Skeletal muscle cell (primary cell): ENCODE data around the gene ITGB7.

ENCODE experiments used
- DNase-seq: peaks from one replicate; pipeline ENCODE4 v3.0.0-alpha.2; 2010; ENCODE audit warnings: low read depth
- H3K4me3 ChIP-seq: 2 replicates; pipeline ENCODE4 v1.5.1; 2011; ENCODE audit warnings: low read depth, mild to moderate bottlenecking, control low read depth, low read length, moderate library complexity

ITGB7 gene

DNA sequence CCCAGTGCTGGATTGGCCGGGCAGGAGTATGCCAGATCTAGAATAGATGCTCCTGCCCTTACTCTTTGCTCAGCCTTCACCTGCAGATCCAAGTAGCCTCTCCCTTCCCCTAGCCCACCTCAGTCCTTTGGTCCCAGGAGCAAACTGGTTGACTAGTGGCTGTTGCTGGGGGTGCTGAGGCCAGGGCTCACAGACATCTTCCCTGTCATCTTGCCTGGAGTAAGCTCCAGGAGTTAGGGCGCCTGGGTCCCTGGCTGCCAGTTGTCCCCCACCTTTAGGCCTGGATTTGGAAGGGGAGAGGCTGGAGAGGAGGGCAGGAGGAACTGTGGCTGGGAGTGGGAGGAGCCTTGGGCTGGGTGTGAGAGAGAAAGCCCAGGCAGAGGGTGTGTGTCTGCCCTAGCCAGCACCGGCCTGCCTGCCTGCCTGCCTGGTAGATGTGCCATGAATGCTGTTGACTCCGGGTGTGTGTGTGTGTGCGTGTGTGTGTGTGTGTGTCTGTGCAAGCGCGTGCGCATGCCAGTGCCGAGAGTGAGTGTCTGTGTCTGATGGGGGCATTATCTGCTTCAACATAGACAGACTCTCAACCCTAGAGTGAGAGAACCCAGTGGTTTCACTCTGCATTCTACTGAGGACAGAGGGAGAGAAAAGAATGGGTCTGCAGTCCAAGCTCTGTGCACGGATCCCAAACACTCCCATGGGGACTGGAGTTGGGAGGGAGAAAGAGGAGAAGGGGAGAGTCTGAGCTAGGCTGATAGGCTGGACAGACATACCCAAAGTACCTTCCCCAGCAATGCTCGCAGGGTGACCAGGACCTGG, 25.8 kb upstream of the ITGB7 start:
- no peak for DNase-seq
- peak overlapping the region; percentile 49 for H3K4me3 ChIP-seq

DNA sequence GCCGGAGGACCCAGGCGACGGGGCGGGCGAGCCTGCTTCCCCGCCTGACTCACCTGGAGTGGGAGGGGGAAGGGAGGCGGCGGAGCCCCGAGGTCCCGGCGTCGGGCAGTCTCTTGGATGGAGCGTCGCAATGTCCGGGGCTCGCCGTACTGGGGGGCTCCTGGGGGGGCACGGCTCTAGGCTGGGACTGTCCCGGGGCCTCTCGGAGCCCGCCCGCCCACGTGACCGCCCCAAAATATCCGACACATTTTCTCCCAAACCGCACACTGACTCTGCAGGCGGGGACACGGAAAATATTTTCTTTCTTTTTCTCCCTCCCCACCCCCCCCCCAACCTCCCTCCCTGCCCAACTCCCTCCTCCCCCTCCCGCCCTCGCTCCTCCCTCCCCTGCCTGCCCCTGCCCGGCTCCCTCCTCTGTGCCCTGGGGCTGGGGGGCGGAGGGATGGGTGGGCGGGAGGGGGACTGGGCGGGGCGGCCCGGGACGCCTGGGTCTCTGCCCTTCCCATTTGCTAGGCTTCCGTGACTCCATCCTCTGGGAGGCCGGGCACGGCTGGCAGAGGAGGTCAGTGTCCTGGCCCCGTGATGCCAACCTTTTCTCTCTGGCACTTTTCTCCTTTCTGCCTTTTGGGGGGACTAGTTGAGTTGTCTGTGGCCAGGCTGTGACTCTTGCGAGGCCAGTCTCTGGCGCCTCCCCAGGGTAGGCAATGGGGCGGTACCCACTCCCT, 25.0 kb upstream of the ITGB7 start, which contains the start of gene RARG:
RARG (minus strand) TSS at position 289 of the 725 bp plus-strand sequence. CDS start 4,664 bp downstream, outside the sequence.
- DNase-seq, result no peak
- peak within 1 kb of the TSS; percentile 57 for H3K4me3 ChIP-seq

DNA sequence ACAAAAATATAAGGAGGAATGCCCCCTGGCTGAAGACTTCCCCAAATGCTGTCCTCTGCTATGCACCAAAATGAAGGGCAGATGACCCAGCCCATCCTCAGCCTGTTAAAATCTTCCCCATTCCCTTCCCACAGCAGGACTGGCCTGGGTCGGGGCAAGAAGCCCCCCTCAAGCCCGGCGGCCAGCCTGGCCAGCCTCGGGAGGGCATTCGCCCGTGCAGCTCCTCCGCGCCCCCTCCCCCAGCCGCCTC, 24.5 kb upstream of the ITGB7 start:
- DNase-seq, result no peak
- peak overlapping the region; percentile 57 for H3K4me3 ChIP-seq

DNA sequence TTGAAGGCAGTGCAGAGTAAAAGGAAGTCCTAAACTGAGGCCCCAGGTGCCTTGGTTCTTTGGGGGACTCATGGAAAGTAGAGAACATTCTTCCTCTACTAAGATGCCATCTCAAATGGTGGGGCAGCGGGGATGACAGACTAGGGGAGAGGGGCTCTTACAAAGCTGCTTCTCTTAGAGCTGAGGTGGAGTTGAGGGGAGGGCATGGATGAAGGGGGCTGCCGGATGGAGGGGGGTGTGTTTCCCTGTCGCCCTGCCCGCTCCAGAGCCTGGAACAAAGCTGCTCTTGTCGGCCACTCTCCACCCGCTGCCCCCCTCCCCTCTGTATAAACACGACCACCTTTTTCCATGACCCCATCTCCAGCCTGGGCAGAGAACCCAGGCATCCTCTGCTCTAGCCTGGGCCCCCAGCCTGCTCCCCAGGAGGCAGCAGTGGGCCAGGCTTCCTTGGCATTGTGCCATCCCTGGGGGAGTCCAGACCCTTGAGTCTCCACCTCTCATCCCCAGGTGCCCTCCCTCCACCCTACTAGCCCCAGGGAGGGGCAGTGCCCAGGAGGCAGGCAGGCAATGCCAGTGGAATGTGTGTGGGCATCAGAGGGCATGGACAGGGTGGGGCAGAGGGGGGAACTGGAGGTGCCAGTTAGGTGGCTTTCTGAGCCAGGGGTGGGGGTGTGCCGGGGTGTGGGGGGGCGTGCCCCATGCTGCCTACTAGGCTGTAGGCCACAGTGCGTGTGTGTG, 23.2 kb upstream of the ITGB7 start:
- H3K4me3 ChIP-seq, result no peak overlapping the region
- no peak for DNase-seq

DNA sequence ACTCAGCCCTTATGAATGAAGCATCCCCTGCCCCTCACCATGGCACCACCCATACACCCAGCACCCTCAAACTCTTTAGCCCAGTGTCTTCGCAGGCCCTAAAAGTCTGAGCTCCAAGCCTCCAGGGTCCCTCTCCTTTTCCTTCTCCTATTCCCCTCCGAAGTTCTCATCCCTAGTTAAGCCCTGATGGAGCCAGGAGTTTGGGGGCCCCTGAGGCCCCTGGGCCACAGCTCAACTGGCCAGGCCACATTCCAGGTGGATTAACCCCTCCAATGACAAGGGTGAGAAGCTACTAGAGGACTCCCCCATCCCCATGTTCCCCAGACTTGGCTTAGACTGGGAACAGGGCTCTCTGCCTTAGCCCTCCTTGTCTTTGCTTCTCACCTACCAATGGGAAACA, 22.4 kb upstream of the ITGB7 start:
- no peak overlapping the region for H3K4me3 ChIP-seq
- no peak for DNase-seq

DNA sequence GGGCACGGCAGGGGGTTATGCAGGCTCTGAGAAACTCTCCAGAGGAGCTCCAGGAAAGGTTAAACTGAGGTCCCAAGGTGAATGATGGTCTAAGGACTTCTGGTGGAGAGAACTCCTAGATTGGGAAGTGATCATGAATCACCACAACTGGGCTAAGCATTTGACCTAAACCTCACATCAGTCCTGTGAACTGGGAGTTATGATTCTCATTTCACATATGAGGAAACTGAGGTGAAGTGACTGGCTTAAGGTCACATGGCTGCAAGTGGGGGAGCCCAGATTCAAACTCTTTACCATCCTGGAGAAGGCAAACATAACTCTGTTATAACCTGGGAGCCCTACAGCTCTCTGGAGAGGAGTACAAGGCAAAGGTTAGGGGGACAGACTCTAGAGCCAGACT, 20.8 kb upstream of the ITGB7 start:
- no peak overlapping the region for H3K4me3 ChIP-seq
- DNase-seq, result no peak

DNA sequence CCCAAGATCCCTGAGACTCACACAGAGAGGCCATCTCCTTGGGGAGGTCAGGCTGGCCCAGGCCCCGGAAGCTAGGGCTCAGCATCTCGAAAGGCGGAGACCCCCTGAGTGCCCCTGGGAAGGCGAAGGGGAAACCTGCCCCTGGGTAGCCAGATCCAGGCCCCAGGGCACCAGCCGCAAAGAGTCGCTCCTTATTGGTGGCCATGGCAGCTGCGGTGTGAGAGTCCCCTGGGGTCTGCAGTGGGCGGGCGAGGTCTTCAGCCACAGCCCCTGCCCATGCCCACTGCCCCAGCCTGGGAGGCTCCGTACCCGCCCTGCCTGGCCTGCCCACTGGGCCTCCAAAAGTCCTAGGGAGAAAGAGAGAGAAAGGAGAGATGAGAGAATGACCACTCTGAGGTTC, 20.3 kb upstream of the ITGB7 start:
- DNase-seq, result no peak
- H3K4me3 ChIP-seq, result no peak overlapping the region

DNA sequence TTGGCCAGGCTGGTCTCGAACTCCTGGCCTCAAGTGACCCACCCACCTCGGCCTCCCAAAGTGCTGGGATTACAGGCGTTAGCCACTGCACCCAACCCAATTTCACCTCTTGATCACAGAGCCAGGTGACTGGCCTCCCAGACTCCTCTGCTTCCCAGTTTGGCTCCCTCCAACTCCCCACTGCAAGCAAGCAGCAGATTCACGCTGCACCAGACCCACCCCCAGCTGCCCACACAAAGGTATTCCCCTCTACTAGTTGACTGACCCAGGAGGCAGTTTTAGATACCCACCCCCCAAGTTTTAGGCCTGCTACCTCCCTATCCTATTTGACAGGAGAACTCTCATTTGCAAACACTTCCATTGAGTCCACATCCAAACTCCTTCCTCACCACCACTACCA, 19.8 kb upstream of the ITGB7 start:
- H3K4me3 ChIP-seq, result no peak overlapping the region

DNA sequence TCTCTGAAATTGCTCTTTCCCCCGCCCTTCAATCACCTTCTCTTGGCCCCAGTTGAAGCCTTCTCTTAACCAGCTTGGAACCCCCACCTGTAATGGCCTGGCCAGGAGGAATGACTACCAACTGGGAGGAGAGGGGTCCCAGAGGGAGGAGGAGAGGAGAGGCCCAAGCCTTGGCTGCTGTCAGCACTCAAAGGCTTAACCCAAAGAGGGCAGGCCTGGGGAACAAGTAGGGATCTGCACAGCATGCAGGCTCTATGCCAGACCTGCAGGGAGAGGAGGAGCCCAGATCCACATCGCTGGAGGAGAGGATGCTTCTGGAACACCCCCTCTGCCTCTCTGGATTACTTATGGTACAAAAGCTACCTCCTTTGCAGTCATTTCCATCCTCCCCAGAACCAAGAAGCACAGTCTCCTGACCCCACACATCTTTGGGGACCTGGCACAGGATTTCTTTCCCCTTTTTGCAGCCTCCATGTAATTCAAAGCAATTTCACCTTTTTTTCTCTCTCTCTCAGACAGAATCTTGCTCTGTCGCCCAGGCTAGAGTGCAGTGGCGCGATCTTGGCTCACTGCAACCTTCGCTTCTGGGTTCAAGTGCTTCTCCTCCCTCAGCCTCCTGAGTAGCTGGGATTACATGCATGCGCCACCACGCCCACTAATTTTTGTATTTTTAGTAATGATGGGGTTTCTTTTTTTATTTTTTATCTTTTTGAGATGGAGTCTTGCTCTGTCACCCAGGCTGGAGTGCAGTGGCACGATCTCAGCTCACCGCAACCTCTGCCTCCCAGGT, 18.8 kb upstream of the ITGB7 start:
- H3K4me3 ChIP-seq, result no peak overlapping the region
- no peak for DNase-seq

More for the DNA sequence above, 19.8 kb upstream of the ITGB7 start:
- no peak for DNase-seq

DNA sequence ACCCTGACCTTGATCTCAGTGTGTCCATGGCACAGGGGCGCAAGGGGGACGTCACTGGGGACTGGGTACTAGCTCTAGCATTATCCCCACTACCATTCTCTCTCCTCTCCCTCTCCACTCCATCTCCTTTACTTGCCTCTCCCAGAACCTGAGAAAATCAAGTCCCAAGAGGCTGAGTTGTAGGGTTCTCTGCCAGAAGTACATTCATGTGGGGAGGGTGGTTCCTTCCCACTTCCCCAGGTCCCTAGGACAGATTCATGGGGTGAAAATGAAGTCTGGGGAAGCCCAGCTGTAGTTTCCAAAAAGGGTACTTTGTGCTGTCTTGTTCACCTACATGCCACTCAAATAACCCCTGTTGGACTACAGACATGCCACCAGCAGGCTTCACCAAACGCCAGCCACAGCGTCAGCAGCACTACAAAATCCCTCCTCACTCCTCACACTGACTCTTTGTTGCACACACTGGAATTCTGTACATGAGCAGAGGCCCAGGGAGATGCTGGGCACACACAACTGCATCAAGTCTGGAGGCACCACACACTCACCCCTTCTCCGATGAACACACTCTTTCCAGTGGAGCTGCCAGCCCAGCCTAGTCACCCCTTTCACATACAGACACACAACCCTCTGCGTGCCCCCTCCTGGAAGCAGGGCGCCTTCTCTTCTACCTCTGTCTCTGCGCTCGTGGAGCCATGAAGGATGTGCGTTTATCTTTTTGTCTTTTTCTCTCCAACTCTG, 18.0 kb upstream of the ITGB7 start:
- no peak overlapping the region for H3K4me3 ChIP-seq
- no peak for DNase-seq

DNA sequence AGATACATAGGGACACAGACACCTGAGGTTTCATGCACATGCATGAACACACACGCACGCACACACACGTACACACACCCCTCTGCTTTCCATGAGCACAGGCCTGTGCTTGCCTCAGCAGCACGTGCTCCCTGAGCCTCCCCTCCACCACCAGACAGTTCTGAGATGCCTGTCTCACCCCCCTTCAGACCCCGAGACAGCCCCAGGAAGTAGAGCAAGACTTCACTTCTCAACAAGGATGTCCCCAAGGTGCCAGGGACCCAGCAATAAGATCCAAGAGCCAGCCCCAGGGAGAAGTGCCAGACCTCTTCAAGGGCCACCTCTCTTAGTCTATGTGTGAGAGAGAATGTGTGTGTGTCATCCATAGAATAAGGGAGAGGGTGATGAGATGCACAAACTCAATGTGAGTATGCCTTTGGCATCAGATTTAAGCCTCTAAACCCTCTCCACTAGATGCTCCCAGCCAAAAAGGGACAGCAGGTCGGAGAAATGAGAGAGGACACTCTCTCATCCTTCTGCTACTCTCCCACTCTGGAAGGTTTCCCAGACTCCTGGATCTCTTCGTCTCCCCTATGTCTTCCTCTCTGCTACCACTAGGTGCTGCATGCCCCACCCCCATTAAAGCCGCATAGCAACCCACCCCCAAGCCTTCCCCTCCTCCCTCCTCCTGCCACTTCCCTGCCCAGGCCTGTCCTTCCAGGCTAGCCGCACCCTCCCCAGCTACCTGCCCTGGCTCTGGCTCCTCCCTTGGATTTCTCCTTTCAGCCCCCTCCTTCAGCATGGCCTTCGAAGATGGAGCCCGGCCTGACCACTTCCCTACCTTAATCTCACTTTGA, 17.2 kb upstream of the ITGB7 start:
- no peak for DNase-seq
- H3K4me3 ChIP-seq, result no peak overlapping the region

DNA sequence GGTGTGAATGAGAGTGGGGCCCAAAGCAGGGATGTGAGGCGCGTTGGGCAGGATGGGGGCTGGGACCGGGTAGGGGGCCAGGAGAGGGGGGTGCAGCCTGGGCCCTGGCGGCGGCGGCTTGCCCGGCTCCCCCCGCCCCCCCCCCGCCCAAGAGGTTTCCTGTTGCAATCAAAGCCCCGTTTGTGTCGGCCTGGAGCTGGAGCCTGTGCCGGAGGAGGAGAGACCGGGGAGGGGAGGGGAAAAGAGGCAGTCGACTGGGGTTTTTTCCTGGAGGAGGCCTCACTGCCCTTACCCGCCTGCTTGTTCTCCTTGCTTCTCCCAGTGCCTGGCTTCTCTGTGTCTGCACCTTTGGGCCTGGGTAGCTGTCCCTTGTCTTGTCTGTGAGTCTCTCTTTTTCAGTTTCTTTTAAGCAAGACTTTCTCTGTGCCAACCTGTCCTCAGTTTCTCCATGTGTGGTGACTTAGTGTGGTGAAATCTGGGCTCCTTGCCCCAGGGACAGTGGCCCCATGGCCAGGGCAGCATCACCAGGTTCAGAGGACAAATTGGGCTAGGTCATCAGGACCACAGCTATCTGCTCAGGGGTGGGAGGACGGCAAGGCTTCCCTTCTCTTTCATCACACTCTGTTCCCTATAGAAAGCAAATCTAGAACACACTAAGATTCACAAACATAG, 16.5 kb upstream of the ITGB7 start:
- H3K4me3 ChIP-seq, result no peak overlapping the region
- no peak for DNase-seq

DNA sequence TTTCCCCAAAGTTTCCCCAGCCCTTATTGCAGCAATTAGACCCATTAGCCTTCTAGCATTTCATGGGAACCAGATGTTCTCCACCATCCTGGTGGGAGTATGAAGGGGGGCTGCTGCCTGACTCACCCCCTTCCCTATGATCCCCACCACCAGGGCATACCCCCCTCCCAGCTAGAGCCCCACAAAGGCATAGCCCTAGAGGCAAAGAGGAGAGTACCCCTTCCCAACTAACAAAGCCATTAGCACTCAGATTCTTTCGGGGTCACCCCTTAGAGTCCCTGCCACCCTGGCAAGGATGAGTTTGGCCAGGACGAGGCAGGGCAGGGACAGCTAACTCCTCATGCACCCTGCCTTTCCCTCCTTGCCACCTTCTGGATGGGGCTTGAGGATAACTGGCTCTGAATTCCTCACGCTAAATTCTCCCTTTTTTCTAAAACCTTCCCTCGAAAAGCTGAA, 15.8 kb upstream of the ITGB7 start:
- H3K4me3 ChIP-seq, result no peak overlapping the region
- DNase-seq, result no peak

DNA sequence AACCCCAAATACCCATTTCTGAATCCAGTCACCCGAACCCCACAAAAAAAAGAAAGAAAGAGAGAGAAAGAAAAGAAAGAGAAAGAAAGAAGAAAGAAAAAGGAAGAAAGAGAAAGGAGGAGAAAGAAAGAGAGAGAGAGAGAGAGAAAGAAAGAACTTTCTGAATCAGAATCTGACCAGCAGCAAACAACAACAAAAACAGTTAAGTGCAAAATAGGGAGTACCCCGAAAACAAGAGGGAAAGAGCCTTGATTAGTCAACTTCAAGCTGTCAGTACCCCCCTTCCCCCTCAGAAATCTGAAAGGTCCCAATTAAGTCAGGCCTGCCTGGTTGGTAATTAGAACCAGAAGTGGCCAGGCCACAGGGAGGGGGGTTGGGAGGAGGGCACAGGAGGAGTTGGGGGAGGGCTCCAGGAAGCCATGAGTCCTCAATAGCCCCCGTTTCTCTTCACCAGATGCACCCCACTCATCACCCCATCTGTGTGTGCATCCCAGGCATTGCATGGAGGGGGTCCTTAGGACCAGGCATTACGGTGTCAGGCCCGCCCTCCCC, 15.2 kb upstream of the ITGB7 start:
- H3K4me3 ChIP-seq, result peak overlapping the region; percentile 80
- DNase-seq, result no peak

DNA sequence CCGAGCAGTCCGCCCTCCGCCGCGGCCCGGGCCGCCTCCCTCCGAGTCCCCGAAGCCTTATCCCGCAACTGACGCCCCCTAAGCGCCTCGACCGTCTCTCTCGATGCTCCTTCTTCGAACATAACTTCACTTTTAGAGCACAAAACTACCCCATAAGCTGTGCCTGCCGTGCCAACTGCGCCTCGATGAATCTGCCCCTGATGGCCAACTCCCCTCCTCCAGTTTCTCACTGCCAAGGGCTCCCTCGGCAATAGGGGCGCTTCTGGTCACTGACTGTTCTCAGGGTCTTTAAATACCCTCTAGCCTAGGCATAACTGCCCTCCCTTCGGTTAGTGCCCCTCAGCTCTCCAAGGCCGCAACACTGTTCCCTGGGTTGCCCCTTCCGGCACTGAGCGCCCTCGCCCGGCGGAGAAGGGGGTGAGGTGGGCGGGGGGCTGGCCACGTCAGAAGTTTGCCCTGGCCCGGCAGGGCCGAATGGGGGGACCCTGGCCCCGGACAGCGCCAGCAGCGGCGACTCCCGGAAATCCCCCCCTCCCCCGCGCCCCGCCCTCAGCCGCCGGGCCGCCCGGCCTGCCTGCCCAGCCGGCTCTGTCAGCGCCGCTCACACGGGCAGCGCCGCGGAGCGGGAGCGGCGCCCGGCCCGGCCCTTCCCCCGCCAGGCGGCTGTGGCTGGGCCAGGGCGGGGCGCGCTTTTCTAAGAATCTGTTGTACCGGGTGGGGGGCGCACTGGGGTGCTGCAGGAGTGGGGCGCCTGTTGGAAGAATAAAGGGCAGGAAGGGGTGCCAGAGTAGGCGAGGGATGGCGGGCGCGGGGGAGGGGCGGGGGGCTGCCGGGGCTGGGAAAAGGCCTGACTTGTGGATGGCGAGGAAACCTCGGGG, 14.4 kb upstream of the ITGB7 start:
- no peak for DNase-seq
- H3K4me3 ChIP-seq, result peak overlapping the region; percentile 80

DNA sequence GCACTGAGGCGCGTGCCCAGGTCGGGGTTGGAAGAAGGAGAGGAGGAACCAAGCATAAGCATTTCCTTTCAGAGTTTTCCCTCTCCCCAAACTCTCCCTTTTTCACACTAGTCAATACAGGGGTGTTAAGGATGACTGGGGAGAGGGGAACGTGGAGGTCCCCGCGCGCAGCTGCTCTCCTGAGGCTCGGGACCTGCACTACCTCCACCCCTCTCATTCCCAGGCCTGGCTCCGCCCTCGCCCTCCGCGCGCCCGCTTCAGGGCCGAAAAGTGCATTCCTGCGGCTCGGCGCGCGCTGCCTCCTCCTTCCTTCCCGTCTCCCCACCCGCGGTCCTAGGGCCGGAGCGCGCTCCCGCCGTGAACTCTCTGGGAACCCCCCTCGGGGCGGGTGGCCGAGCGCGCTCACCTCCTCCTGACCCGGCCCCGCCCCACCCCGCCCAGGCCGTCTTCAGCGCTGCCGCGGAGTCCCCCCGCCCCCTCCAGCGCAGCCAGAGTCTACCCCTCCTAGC, 13.7 kb upstream of the ITGB7 start:
- H3K4me3 ChIP-seq, result peak overlapping the region; percentile 80
- peak; percentile 76 for DNase-seq
